Fibroblast of skin of right quadriceps (primary cell): ENCODE measurements around the gene GLYATL1.
A peak's percentile ranks its signal among the peaks of the same experiment; 100 is the strongest.

Source experiments
- DNase-seq: peaks from one replicate; pipeline ENCODE4 v3.0.0-alpha.2; 2013

The GLYATL1 gene

GRCh38 chr11:58927393-58928106, 11.7 kb upstream of the GLYATL1 start:
- peak; percentile 17 for DNase-seq

GRCh38 chr11:58928107-58928499, 11.2 kb upstream of the GLYATL1 start:
- DNase-seq: no peak

- DNase-seq: no peak
Observed at GRCh38 chr11:58928691-58929090, 10.6 kb upstream of the GLYATL1 start.

- no peak for DNase-seq
Observed at GRCh38 chr11:58930926-58931325, 8.4 kb upstream of the GLYATL1 start.

GRCh38 chr11:58933661-58934060, 5.6 kb upstream of the GLYATL1 start:
- DNase-seq: no peak

- no peak for DNase-seq
Observed at GRCh38 chr11:58934945-58935513, 4.3 kb upstream of the GLYATL1 start.

GRCh38 chr11:58938398-58938797, 890 bp upstream of the GLYATL1 start:
- no peak for DNase-seq

- no peak for DNase-seq
Observed at GRCh38 chr11:58940028-58940427, 740 bp downstream of the GLYATL1 start.

GRCh38 chr11:58941838-58942237, 2.5 kb downstream of the GLYATL1 start:
- DNase-seq: no peak

GRCh38 chr11:58945663-58946062, 6.4 kb downstream of the GLYATL1 start:
- DNase-seq: no peak

- DNase-seq: no peak
Observed at GRCh38 chr11:58949184-58949583, 9.9 kb downstream of the GLYATL1 start.

GRCh38 chr11:58957922-58958321, 18.6 kb downstream of the GLYATL1 start:
- no peak for DNase-seq

- DNase-seq: no peak
Observed at GRCh38 chr11:58958500-58958899, 19.2 kb downstream of the GLYATL1 start.

- peak; percentile 61 for DNase-seq
Observed at GRCh38 chr11:58963551-58964104, 24.3 kb downstream of the GLYATL1 start.

- DNase-seq: peak; percentile 54
Observed at GRCh38 chr11:58965246-58965985, 26.1 kb downstream of the GLYATL1 start.

GRCh38 chr11:58968251-58968711, 29.0 kb downstream of the GLYATL1 start:
- no peak for DNase-seq

GRCh38 chr11:58977470-58977869, 38.2 kb downstream of the GLYATL1 start:
- DNase-seq: no peak

- no peak for DNase-seq
Observed at GRCh38 chr11:58979222-58979621, 39.9 kb downstream of the GLYATL1 start.

GRCh38 chr11:58980159-58980843, 41.0 kb downstream of the GLYATL1 start:
- DNase-seq: no peak

GRCh38 chr11:58992489-58992888, 53.2 kb downstream of the GLYATL1 start:
- no peak for DNase-seq

- no peak for DNase-seq
Observed at GRCh38 chr11:58994171-58994570, 54.9 kb downstream of the GLYATL1 start.

- DNase-seq: no peak
Observed at GRCh38 chr11:58998480-58999290, 59.4 kb downstream of the GLYATL1 start.
